MM.1S (cell line): ENCODE measurements around the gene GNLY.

Experiments used
- EZH2 ChIP-seq: fragments of 300-600 bp; sonication (generic); optimal IDR thresholded peaks from 2 replicates; pipeline ENCODE3; 2017; ENCODE audit warnings: low read depth, mild to moderate bottlenecking, antibody characterized with exemption, low read length, mixed read lengths
- EZH2phosphoT487 ChIP-seq: fragments of 300-600 bp; sonication (generic); IDR thresholded peaks from 2 replicates; pipeline ENCODE4 v1.6.1; 2018; ENCODE audit warnings: antibody characterized with exemption, low read length
- TF ChIP-seq, protein P1 (sequence below): fragments of 300-600 bp; sonication (generic); IDR thresholded peaks from 2 replicates; pipeline ENCODE4 v1.5.1; 2016; ENCODE audit warnings: antibody characterized with exemption, low read length, mixed read lengths

DNA sequence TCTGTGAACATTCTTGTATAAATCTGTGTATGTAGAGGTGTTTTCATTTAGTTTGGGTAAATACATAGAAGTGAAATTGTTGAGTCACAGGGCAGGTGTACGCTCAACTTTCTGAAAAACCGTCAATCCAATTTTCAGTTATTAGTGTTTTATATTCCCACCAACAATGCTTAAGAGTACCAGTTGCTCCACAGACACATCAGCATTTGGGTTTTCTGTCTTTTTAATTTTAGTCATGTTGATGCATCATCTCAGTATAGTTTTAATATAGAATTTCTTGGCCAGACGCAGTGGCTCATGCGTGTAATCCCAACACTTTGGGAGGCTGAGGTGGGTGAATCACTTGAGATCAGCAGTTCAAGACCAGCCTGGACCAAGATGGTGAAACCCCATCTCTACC is 3.2 kb upstream of the GNLY start:
- TF ChIP-seq, protein P1, sequence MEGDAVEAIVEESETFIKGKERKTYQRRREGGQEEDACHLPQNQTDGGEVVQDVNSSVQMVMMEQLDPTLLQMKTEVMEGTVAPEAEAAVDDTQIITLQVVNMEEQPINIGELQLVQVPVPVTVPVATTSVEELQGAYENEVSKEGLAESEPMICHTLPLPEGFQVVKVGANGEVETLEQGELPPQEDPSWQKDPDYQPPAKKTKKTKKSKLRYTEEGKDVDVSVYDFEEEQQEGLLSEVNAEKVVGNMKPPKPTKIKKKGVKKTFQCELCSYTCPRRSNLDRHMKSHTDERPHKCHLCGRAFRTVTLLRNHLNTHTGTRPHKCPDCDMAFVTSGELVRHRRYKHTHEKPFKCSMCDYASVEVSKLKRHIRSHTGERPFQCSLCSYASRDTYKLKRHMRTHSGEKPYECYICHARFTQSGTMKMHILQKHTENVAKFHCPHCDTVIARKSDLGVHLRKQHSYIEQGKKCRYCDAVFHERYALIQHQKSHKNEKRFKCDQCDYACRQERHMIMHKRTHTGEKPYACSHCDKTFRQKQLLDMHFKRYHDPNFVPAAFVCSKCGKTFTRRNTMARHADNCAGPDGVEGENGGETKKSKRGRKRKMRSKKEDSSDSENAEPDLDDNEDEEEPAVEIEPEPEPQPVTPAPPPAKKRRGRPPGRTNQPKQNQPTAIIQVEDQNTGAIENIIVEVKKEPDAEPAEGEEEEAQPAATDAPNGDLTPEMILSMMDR = no peak
- TF ChIP-seq EZH2phosphoT487 (no peak), EZH2 (no peak)
